C4-2B (cell line): ENCODE measurements around the gene GHR.

Experiments used
- ZFX ChIP-seq: fragments of 450-650 bp; IDR thresholded peaks from 2 replicates; pipeline ENCODE4 v1.6.1; 2017
- TF ChIP-seq, protein P1 (sequence below): fragments of 450-650 bp; conservative IDR thresholded peaks from 2 replicates; pipeline ENCODE4 v1.5.1; 2017; ENCODE audit warnings: mild to moderate bottlenecking

DNA sequence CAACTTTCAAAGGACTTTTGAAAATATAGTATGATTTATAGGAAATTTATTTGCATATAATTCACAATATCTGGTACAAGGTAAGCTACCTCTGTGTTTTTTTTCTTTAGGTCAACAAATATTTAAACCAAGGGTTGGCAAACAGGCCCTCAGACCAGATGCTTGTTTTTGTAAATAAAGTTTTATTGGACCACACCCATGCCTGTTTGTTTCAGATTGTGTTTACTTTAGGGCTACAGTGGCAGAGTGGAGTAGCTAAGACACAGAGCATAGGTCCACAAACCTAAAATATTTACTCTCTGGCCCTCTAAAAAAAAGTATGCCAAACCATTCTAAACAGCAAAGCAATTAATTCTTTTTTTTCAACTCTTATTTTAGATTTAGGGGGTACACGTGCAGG lies 213.7 kb downstream of the GHR start:
- TF ChIP-seq, protein P1, sequence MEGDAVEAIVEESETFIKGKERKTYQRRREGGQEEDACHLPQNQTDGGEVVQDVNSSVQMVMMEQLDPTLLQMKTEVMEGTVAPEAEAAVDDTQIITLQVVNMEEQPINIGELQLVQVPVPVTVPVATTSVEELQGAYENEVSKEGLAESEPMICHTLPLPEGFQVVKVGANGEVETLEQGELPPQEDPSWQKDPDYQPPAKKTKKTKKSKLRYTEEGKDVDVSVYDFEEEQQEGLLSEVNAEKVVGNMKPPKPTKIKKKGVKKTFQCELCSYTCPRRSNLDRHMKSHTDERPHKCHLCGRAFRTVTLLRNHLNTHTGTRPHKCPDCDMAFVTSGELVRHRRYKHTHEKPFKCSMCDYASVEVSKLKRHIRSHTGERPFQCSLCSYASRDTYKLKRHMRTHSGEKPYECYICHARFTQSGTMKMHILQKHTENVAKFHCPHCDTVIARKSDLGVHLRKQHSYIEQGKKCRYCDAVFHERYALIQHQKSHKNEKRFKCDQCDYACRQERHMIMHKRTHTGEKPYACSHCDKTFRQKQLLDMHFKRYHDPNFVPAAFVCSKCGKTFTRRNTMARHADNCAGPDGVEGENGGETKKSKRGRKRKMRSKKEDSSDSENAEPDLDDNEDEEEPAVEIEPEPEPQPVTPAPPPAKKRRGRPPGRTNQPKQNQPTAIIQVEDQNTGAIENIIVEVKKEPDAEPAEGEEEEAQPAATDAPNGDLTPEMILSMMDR, result no peak
- TF ChIP-seq ZFX, result no peak
